NCI-H146 treated with DMSO at 0.1 percent for 48 hours (cell line): ENCODE measurements around the gene TFG.

Experiments
- DNase-seq: peaks from one replicate; lab custom pipeline; 2025; ENCODE audit not compliant: unreplicated experiment; lab: John Stamatoyannopoulos, UW

Gene TFG

GRCh38 chr3:100789579-100789978, 80.3 kb downstream of the TFG start:
- DNase-seq, result no peak

GRCh38 chr3:100796556-100796955, 87.3 kb downstream of the TFG start:
- DNase-seq, result no peak

GRCh38 chr3:100798012-100798411, 88.7 kb downstream of the TFG start:
- no peak for DNase-seq
